ENCODE measurements around the gene TBXA2R. TPM values are rescaled to one million over a fixed set of nuclear protein-coding genes. Genes with fewer than 3 reads are reported as not detected.

The TBXA2R gene
- 1.7 and 2.0 TPM in 2 replicates for total RNA-seq

DNA sequence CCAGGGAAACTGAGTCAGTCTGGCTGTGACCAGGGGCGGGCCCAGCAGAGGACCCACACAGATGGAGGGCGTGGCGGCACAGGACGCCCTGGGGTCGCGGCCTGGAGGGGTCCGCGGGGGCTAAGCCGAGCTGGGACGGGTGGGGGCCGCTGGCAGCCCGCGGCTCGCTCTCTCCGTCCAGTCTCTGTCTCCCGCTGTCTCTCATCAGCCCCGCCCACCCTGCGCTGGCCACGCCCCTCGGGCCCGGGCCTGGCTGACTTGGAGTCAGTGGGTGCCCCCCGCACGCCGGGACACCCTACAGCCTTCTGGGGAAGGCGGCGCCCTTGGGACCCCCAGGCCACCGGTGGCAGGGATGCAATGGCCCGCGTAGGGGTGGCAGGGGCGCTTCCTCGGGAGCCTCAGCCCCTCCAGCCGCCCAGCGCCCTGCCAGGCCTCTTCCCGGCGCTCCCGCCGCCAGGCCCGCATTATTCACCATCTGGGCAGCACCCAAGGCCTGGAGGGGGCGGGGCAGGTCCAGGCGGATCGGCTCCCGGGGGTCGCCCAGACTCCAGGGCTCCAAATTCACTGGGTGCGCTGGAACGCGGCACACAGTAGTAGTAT, at the start of gene TBXA2R:
TSS of gene TBXA2R (minus strand) at position 186 of the 600 bp plus-strand sequence. CDS start 6,241 bp downstream, outside the sequence.

GRCh38 chr19:3626473-3627350, 20.0 kb upstream of the TBXA2R start, which contains the start of gene CACTIN:
CACTIN (minus strand) TSS chr19:3626790; CDS start chr19:3626762, 28 bp downstream.

DNA sequence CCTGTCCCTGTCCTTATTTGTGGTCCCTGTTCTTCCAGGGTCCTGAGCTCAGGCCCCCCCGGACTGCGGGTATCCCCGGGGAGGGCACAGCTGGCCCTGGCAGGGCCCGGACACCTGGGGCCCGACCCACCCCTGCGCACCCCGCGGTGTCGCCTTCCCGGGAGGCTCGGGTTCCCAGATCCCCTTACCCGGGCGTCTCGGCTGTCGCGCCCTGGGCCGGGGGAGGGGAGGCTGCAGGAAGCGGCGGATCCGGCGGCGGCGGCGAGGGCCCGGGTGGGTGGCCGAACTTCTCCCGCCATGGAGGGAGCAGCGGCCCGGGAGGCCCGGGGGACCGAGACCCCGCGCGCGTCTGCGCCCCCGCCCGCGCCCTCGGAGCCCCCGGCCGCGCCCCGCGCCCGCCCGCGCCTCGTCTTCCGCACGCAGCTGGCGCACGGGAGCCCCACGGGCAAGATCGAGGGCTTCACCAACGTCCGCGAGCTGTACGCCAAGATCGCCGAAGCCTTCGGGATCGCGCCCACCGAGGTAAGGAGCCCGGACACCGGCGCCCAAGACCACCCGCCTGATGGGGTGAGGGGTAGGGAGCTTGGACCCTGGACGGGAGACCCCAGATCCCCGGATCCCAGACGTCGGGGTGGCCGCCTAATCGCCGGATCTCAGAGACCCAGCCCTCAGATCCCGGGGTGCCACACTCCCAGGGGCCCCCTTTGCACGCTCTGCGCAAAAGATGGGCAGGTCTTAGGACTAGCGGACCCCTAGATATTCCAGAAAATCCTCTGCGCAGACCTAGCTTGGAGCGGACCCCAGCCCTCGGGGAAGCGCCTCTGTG, 21.2 kb downstream of the TBXA2R start, which contains the start of gene GIPC3:
TSS of gene GIPC3 (plus strand) at position 178 of the 826 bp plus-strand sequence. CDS start at position 298, 120 bp downstream.

DNA sequence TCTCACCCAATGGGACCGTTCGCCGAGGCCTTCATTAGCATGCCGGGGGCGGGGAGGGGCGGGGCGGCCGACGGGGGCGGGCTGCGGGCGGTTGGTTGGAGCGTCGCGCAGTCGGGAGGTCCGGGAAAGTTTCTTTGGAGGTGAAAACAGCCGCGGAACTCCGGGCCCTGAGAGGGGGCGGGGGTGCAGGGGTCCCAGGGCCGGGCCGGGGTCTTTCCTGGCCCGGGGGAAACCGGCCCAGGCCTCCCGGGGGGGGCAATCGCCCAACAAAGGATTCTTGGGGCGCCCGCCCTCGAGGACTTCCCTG, 33.9 kb downstream of the TBXA2R start, which contains the start of gene HMG20B:
TSS of gene HMG20B (plus strand) at position 90 of the 307 bp plus-strand sequence. CDS start 366 bp downstream, outside the sequence.

DNA sequence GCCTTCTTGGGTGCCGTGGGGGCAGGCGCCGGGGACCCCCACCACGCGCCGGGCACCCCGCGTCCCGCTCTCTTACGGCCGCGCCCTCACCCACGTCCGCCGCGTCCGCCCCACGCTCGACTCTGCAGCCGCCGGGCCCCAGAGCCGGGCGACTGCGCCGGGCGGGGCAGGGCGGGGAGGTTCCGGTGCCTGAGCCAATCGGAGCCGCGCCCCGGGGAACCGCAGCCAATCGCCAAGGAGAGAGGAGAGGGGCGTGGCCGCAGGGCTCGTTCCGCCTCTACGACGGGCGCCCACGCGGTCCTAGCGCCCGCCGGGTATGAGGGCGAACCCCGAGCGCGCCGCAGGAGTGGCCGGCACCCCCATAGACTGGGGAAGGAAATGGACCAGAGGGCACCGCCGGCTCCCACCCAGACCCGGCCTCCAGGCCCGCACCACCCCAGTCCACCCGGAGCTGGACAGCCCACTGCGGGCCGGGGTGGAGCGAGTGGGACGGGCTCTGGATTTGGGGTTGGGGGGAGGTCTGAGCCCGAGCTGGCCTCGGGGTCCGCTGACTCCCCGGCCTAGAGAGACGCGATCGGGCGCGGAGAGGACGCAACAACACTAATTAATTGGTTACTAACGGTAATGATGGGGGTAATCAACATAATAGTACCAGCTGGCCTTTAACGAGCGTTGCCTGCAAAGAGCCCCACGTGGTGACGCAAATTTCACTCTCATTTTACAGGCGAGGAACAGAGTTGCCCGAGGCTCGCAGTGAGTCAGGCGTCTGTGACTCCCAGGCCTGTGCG, 49.0 kb downstream of the TBXA2R start, which contains the start of gene MFSD12:
TSS of gene MFSD12 (minus strand) at position 126 of the 788 bp plus-strand sequence. CDS start 183 bp downstream, outside the sequence.

Small RNA genes lying within 50 kb of the gene (small RNA-seq; reads per million reads assigned to genes)
- not detected for gene AC005786.1

Other genes starting within 250 kb of the TBXA2R start
- gene NFIC, start 240.3 kb downstream of the TBXA2R start, total RNA-seq, result 61.7 and 63.0 TPM in 2 replicates
- gene SMIM24, start 126.3 kb downstream of the TBXA2R start, total RNA-seq, result 0.33 TPM in 1 of 2 replicates, not detected in the other
- not detected in 2 replicates for gene SMIM44, start 123.4 kb downstream of the TBXA2R start, total RNA-seq
- 11.8 TPM in 2 replicates for gene DOHH, start 106.2 kb downstream of the TBXA2R start, total RNA-seq
- gene FZR1, start 100.6 kb downstream of the TBXA2R start, total RNA-seq, result 44.6 and 55.2 TPM in 2 replicates
- not detected in 2 replicates for gene TEKTIP1, start 67.7 kb downstream of the TBXA2R start, total RNA-seq
- gene MFSD12, start 49.3 kb downstream of the TBXA2R start, total RNA-seq, result 78.8 and 124 TPM in 2 replicates
- 83.5 and 111 TPM in 2 replicates for gene HMG20B, start 33.9 kb downstream of the TBXA2R start, total RNA-seq
- gene GIPC3, start 21.4 kb downstream of the TBXA2R start, total RNA-seq, result 1.1 and 1.3 TPM in 2 replicates
- gene CACTIN, start 19.9 kb upstream of the TBXA2R start, total RNA-seq, result 27.0 and 33.6 TPM in 2 replicates
- 43.6 and 54.5 TPM in 2 replicates for gene PIP5K1C, start 93.6 kb upstream of the TBXA2R start, total RNA-seq
- not detected in 2 replicates for gene TJP3, start 101.5 kb upstream of the TBXA2R start, total RNA-seq
- gene APBA3, start 154.8 kb upstream of the TBXA2R start, total RNA-seq, result 26.6 and 29.4 TPM in 2 replicates
- gene MRPL54, start 155.8 kb upstream of the TBXA2R start, total RNA-seq, result 50.1 and 51.0 TPM in 2 replicates
- gene RAX2, start 165.4 kb upstream of the TBXA2R start, total RNA-seq, result not detected in 2 replicates
- 0.29 TPM in 1 of 2 replicates, not detected in the other for gene MATK, start 179.5 kb upstream of the TBXA2R start, total RNA-seq